Fibroblast of the aortic adventitia (primary cell): ENCODE data around the gene E2F6. TPM values are rescaled to one million over a fixed set of nuclear protein-coding genes. Genes with fewer than 3 reads are reported as not detected.

Source experiments
- DNase-seq: peaks from one replicate; pipeline ENCODE4 v3.0.0-alpha.2; 2010; ENCODE audit warnings: low read depth
- H3K4me3 ChIP-seq: 2 replicates; pipeline ENCODE4 v1.5.1; 2011; ENCODE audit warnings: low read depth, mild to moderate bottlenecking, control low read depth, low read length, moderate library complexity
- CTCF ChIP-seq: IDR thresholded peaks from 2 replicates; pipeline ENCODE4 v1.5.1; 2011; ENCODE audit warnings: mild to moderate bottlenecking, low read length, control low read depth, inconsistent platforms; ENCODE audit not compliant: insufficient read depth
- total RNA-seq: library from RNA; depleted of rRNA; stranded (reverse); fragments of >200 nt; gene quantifications from 2 replicates; pipeline ENCODE4 v1.2.3, GENCODE V29; 2012; ENCODE audit warnings: low replicate concordance

Gene E2F6
- total RNA-seq: 9.5 and 11.3 TPM in 2 replicates

GRCh38 chr2:11465485-11466306 is at the start of gene E2F6:
TSS of gene E2F6 (minus strand) at chr2:11466161. CDS start at chr2:11465879, 282 bp downstream.
- no peak for TF ChIP-seq CTCF
- peak within 1 kb of the TSS; percentile 82 for H3K4me3 ChIP-seq
- peak; percentile 94 for DNase-seq

- no peak for TF ChIP-seq CTCF
- H3K4me3 ChIP-seq: no peak overlapping the region
- DNase-seq: no peak
These were observed 49.6 kb upstream of the E2F6 start for GRCh38 chr2:11515490-11515981.

- no peak for DNase-seq
- H3K4me3 ChIP-seq: no peak overlapping the region
- no peak for TF ChIP-seq CTCF
These were observed 48.9 kb upstream of the E2F6 start for GRCh38 chr2:11514904-11515303.

GRCh38 chr2:11514081-11514730 is 48.2 kb upstream of the E2F6 start:
- DNase-seq: no peak
- TF ChIP-seq CTCF: no peak
- H3K4me3 ChIP-seq: no peak overlapping the region

GRCh38 chr2:11513319-11513718 is 47.4 kb upstream of the E2F6 start:
- no peak for TF ChIP-seq CTCF
- DNase-seq: no peak
- no peak overlapping the region for H3K4me3 ChIP-seq

GRCh38 chr2:11512431-11512830 is 46.5 kb upstream of the E2F6 start:
- no peak for DNase-seq
- no peak overlapping the region for H3K4me3 ChIP-seq
- no peak for TF ChIP-seq CTCF
